EH (cell line): ENCODE data around the gene GNGT2.

Experiments
- DNase-seq: peaks from one replicate; pipeline ENCODE4 v3.0.0-alpha.2; 2015; ENCODE audit warnings: low read depth

The GNGT2 gene

DNA sequence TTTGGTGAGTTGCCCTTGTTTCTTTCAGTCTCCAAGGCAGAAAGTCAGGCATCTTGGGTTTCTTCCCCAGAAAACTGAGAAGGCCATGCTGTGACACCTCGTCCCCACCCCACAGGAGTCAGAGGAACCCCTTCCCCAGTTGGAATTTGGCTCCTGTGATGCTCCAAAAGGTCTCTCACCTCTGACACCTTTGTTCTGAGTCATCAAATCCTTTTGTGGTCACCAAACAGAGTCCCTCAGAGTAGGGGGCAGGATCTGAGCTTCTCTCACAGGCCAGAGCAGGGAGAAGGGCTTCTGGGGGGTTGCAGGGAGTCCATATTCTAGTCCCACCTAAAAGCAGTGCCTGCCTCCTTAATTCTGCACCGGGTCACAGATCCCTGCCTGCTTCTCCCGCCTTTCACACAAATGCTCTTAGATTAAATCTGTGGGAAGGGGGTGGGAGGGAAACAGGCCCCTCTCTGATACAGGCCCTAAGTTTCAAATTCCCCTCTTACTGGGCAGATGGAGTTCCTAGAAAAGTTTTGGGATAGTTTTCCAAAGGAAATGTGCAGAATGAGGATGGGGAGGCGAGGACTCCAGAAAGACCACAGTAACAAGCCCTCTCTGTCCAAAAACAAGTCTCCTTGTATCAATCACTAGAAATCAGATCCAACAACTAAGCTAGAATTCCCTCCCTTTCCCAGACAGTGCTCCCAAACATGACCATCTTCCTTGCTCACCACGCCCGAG, 18.9 kb upstream of the GNGT2 start:
- DNase-seq: no peak

DNA sequence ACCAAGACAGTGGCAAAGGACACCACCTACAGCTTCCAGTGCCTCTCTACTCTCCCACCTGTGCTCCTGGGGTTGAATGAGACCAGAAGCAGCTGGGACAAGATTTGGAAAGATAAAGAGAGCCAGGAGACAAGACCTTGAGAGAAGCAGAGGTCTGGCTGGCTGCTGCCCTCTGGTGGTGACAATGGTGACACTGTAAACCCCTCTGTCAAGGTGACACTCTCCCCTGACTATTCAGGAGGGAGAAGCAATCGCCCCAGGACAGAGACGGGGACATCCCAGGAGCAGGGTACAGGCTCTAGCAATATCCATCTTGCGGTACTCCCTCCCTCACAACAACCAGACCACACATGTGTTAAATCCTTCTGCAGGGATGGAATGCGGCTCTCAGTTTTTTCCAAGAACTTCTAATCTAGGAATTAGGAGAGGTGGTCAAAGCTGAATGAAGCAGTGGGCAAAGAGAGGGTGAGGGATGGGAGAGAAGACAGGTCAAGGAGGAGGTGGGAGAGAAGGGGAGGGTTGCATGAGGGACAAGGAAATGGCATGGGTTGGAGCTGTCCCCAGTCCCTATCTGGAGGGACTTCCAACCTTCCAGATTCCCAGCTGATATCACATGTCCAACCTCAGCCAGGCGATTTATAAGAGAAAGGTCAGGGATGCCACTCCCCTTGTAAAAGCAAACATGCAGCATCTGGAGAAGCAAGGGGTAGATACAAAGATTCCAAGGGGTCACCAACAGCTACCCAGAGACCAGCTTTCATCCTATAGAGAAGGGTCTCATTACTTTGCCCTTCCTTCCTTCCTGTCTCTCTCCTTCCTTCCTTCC, 17.3 kb upstream of the GNGT2 start:
- peak; percentile 73 for DNase-seq

DNA sequence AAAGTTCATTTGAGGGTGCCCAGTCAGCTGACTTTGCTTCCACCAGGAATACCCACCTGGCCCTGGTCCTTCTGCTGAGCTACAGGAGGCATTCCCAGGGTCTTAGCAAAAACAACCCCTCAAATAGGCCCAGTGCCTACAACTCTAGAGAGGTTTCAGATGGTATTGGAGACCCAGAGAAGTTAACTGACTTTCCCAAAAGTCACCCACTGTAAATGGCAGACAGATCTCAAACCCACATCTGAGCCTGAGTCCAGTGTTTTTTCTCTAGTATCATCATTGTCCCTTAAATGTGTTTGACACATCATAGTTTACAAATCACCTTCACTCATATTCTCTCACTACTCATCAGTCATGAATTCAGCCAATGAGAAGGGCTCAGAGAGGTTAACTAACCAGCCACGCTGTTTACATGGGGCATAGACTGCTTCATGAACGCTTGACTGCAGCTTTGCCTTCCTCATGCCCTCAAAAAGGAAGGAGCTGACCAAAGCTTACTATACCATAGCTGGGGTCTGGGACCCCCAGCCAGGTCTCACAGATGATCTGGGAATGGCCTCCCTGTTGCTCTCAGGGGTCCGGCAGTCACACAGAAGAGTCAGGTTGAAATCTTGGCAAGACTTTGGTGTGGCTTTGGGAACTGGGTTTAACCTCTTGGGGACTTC, 16.5 kb upstream of the GNGT2 start:
- DNase-seq: no peak

DNA sequence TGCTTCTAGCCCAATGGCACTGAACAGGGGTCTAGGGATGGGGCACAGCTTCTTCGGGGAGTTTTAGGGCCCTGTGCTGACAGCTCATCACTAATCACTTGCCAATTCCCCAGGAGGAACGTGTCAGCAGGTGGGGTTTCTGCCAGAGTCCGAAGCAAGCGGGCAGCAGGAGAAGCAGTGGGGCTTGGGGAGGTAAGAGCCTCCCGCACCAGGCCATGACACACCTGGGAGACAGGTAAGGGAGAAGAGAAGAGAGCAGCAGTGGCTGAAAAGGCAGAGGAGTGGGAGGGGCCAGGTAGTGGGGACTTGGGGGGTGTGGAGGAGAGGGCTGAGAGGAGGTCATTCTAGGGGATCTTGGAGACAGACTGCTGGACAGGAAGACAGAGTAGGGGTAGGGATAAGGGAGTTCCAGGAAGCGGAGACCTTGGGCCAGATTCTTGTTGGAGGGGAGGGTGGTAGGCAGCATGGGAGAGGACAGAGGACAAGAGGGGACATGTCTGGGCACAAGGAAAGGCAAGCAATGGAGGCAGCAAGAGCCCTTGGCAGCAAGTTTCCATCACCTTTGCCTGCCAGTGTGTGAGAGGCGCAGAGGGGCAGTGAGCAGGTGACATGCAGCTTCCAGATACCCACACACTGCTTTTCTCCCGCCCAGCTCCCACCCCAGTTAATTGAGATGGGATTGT, 15.3 kb upstream of the GNGT2 start:
- no peak for DNase-seq

DNA sequence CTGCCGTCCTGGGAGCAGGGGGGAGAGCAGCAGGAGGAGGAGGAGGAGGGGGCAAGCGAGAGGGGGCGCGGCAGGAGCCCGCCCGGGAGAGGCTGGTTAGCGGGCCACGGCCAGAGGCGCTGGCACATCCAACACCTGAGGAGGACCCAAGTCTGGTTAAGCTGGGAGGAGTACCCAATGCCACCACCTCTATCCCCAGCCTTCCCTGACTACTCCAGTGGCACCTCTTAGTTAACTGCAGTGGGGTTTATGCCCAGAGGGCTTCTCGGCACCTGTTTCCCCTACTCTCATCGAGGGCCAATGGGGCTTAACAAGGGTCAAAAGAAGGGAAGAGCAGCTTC, 14.6 kb upstream of the GNGT2 start:
- DNase-seq: no peak

DNA sequence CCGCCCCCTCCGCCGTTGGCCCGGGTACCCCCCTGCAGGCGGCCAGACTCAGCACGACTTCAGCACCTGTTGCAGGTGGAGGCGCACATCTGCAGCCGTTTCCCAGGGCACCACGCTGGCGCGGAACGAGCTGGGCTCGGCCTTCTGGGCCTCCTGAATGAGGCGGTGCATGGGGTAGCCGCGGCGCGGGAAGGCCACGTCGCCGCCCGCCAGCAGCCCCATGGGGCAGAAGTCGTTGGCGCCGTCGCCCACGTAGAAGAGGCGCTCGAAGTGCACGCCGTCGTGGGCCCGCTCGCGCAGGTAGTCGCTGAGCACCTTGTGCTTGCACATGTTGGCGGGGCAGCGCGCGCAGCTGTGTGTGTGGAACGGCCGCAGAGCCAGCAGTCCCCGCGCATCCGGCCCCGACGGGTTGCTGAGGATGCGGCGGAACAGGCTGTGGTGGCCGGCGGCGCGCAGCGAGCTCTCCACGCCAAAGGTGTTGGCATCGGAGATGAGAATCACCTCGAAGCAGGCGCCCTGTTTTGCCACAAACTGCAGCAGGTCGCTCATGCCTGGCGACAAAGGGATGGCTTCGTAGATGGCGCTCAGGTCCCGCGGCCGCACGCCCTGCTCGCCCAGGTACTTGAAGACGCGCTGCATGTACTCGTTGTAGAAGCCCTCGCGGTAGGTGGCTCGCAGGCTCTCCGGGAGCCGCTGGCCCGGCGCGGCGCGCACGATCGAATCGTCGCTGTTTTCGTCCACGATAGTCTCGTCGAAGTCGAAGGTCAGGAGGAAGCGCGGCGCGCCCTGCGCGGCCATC, 14.0 kb upstream of the GNGT2 start:
- DNase-seq: no peak

DNA sequence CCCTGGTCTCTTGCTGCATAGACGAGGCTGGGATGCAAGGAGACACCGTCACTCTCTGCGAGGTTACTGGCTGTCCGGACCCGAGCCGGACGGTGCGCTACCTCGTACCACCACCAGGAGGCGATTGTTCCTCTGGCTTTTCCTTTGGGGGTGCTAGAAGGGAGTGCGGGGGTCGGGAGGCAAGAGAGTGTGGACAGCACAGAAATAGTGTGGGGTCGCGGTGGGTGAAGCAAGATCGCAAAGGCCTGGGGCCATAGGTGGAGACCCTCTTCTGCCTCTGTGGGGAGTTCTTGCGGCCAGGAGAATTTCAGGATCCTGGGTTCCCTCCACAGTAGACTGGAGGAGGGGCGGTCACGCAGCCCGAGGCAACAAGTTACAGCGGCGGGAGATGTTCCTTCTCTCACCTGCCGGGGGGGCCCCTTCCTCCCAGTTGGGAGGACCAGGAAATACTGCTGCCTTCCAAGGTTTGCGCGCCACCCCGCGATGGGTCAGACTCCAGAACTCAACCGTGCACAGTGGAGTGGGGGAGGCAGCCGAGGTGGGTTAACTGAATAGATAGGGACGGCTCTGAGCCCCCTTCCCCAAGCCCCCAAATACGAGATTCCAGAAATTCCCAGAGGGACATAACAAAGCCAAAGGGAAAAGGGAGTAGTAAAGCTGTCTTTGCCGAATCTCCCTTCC, 13.3 kb upstream of the GNGT2 start:
- peak; percentile 45 for DNase-seq

DNA sequence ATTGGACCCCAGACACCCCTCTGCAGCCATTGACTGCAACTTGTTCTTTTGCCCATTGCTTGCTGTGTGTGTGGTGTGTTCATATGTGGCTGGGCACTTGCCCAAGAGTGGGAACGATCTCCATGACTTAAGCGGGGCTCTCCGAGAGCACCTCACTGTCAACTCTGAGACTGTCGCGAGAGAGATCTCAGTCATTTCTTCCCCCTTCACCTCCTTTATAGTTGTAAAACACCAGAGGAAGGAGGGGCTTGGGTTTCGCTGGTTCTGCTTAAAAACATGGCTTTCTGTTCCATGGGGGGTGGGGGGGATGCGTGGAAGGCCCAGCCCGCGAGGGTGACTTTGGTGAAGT, 12.8 kb upstream of the GNGT2 start:
- DNase-seq: no peak

DNA sequence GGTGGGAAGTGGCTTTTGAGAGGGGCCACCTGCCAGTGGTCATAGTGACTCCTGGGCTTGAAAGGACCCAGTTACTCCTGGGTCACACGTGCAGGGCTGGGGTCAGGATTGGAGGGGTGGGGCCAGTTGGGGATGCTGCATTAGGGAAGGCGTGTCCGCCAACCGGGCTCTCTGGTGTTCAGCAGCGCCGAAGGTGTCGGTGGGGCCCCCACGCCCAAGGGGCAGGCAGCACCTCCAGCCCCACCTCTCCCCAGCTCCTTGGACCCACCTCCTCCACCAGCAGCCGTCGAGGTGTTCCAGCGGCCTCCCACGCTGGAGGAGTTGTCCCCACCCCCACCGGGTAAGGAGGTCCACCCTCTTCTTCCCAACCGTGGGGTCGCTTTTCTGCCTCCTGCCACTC, 9.6 kb upstream of the GNGT2 start:
- DNase-seq: no peak

DNA sequence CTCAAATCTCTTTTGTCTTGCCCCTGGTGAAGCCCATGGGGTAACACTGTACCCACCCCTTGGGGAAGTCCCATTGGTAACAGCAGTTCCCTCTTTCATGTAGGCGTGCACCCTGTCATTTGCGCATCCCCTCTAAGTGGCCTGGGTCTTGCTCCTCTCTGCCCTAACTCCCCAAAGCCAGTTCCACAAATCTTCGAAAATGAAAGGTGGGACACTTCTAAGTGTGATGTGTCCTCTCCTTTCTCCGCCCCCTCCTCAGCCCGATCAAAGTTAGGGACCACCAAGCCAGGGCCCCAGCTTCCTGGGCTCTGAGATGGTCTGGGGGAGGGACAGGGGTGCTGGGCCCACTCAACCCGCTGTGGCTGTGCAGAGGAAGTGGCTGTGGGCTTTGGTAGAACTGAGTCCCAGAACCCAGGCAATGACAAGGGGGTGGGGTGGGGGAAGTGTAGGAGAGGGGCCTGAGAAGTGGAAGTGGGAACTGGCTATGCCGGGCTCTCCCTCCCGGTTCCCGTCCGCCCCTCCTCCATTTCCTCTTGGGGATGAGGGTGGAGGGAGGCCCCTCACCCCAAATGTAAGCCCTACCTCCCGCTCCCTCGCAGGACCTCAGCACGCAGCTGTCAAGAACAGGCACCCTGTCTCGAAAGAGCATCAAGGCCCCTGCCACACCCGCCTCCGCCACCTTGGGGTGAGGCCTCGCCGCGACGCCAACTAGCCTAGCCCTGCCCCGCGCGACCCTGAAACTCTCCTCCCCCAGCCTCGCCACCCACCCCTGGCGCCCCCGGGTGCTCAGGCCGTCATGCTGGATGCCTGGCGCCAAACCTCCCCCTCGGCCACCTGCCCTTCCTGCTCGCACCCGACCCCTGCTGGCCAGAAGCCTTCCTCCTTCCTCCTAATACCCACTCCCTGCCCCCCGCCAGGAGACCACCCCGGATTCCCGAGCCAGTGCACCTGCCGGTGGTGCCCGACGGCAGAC, 8.9 kb upstream of the GNGT2 start:
- DNase-seq: no peak

DNA sequence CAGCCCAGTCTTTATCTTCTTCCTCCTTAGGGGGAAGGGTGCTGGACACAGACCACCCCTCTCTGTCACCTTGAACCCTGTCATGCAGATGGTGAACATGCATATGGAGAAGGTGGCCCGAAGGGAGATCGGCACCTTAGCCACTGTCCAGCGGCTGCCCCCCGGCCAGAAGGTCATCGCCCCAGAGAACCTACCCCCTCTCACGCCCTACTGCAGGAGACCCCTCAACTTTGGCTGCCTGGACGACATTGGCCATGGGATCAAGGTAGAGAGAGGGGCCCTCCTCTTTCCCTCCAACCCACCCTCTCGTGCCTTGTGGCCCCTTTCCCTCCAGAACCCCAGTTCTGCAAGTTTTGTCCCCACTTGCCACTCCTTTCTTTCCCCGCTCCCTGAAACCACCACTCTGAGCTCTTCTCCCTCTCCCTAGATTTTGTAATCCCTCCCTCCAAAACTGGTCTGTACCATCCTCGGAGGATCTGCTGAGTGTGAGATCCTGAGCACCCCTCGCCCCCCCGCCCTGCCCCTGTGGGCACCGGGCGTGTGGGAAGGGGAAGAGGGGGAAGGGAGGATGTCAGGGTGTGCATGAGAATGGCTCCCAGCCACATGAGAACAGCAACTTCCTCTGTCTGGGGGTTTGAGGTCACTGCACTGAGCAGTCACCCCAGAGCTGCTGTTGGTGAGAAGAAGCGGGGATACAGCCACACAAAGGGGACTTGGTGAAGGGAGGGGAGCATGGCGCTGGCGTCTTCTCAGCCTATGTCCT, 7.5 kb upstream of the GNGT2 start:
- no peak for DNase-seq

DNA sequence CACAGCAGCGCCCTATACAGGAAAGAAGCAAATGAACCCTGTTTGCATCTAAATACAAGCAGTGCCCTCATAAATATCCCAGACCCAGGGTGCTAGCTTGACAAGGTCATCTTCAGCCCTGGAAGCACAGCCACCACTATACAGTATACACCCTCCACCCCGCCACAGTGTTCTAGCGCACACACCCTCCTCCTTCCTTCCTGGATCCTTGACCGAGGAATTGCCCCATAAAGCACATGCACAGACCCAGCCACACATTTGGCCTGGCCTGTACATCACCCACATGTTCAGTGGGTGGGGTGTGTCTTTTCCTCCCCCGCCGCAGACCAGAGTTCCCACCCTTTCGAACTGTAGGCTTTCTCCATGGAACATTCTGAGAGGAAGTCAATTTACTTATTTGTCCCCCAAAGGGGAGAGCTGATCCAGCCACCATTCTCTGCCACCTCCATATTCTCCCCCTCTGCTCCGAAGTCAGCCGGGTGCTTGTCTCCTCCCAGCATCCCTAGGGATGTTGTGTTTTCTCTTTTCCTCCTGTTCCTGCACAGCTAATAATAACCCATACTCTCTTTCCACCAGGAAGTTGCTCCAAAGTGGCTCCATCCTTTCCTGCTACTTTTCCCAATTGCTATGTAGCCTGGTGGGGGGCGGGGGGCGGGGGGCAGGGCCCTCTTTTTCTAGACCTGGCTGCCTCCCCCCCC, 6.7 kb upstream of the GNGT2 start:
- DNase-seq: no peak

DNA sequence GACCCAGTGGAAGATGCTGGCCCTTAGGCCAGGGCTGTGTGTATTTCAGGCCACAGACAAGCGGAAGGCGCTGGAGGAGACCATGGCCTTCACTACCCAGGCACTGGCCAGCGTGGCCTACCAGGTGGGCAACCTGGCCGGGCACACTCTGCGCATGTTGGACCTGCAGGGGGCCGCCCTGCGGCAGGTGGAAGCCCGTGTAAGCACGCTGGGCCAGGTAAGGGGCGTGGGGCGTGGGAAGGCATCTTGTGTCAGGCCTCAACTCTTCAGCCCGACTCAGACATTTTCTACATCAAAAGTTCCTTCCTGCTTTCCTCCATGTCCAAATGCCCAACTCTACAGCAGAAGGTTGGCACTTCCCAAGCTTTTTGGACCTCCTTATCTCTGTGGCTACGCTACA, 6.1 kb upstream of the GNGT2 start:
- DNase-seq: no peak

DNA sequence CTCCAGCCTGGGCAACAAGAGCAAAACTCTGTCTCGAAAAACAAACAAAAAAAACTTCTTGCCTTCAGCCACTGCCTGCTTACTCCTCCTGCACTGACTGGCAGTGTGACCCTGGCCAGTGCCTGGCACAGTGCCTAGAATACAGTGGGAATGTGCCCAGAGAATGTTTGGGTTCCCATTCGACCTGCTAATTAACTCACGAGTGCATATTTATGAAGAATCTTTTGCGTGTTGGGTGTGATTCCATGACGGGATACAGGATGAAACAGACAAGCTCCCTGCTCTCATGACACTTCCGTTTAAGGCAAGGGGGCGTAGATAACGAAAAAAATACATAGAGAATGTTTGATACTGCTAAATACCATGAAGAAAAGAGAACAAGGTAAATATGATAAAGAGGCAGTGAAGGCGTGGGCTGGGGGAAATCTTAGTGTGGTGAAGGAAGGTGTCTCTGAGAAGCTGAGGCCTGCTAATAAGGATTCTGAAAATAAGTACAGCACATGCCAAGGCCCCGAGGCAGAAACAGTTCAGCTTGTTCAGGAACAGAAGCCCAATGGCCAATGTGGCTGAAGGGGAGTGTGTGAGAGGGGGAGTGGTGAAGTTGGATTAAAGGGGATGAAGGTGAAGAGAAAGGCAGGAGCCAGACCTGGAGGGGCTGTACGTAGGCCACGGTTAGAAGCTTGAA, 4.4 kb upstream of the GNGT2 start:
- peak; percentile 21 for DNase-seq

DNA sequence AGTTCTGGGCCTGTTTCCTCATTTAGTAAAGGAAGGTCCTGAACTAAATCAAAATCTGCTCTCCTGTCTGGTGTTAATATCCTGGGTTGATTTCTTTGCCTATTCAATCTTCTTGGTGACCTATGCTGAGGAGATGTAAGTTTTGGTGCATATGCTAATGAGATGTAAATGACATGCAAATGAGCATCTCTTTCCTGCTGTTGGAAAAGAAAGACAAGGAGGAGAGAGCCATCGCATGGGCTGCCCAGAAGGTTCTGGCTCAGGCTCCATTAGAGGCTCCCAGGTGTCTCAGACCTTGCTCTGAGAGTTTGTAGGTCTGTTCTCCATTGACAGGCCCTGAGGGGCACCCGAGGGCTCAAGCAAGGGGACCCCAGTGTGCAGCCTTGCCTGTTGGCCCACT, 3.5 kb upstream of the GNGT2 start:
- no peak for DNase-seq

DNA sequence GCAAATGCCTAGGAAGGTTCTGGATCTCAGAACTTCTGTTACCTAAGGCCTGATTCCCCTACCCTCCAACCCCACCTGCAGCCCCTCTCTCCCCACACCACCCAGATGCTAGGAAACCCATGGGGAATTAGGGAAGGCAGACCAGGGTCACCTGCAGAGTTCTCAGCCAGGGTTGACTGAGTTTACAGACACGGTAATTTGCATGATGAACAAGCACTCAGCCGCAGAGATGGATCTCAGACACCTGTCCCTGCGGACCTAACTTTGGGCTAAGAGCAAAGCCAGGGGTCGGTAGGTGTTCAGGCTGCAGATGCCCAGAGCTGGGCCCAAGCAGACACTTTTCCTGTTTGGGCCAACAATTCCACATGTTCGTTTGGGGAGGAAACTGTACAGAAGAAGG, 3.0 kb upstream of the GNGT2 start:
- DNase-seq: no peak

DNA sequence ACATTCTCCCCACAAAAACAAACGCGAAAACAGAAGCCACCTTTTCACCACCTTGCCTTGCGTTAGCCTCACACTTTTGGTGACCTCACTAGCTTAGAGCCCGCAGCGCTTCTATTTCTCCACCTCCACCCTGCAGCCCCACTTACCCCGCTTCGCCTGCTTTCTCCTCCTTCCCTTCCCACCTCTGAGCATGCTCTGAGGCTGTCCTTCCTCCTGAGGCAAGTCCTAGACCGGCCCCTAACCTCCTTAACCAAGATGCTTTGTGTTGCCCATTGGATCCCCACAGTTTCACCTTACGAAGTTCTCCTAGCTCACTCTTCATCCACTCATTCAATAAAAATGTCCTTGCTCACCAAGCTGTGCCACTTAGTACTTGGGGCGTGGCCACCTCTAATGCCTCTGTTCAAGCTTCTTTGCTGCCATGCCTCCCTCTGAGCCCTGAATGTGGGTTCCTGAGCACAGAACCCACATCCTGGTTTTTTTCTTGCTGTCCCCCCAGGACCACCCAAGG, 1.3 kb downstream of the GNGT2 start:
- DNase-seq: peak; percentile 47

DNA sequence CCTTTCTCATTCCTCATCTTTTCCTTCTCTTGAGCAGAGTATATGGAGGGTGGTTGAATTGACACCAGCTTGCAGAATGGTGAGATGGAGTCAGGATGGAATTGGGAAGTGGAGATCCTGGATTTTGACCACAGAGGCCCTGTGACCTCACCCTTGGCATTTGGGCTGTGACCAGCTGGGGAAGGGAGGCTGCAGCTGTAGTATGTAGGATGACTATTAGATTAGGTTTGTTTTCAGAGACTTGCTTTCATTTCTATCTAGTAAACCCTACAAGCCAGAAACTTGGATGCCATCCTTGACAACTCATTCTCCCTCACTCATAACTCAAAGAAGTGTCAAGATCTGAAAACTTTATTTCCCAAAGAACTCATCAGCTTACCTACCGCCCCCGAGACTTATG, 5.9 kb downstream of the GNGT2 start:
- DNase-seq: peak; percentile 35
